Gastrocnemius medialis (tissue), 4 donors: ENCODE measurements around the gene PLEKHG4B.

Source experiments
- POLR2A ChIP-seq, 2 donors: fragments of 450-650 bp; IDR thresholded peaks; one replicate each; pipeline ENCODE4 v1.6.1; 2017; ENCODE audit warnings: antibody characterized with exemption in 2 of 2, mild to moderate bottlenecking in 2 of 2, moderate library complexity in 2 of 2
- TF ChIP-seq, protein P1 (sequence below), 5 experiments: fragments of 450-650 bp in 3 of 5; fragments of 200-600 bp in 2 of 5; sonication (generic) in 2 of 5; IDR thresholded peaks in 4 of 5; conservative IDR thresholded peaks in 1 of 5; 1 replicate in 4 of 5; 2 replicates in 1 of 5; pipeline ENCODE4 v1.5.1; 2016 to 2019; ENCODE audit warnings: antibody characterized with exemption in 5 of 5, mild to moderate bottlenecking in 3 of 5, moderate library complexity in 3 of 5

DNA sequence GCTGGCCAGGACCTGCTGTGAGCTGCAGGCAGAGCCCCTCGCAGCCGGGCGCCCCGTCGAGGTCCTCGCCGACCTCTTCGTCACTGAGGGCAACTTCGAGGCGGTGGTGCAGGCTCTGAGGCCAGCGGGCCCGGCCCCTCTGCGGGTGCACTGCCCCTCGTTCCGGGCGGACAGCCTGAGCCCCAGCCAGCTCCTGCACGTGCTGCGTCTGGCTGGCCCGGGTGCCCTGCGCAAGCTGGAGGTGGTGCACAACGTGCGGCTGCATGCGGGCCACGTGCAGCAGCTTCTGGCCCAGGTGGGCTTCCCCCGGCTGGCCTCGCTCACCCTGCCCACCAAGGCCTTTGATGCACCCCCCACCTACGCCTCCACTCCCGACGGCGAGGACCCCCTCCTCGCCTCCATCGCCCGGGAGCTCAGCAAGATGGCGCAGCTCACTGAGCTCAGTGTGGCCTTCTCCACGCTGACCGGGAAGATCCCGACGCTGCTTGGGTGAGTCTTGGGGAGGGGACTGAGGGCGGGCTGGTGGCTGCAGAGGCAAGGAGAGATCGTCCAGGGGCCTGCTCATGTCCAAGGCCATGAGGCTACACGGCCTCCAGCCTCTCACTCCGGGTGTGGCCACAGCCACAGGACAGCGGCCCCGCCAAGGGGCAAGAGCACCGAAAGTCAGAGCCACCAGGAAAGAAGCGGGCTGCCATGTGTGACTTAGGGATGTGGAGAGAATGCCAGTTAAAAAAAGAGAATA is 100.2 kb downstream of the PLEKHG4B start:
- TF ChIP-seq, protein P1, sequence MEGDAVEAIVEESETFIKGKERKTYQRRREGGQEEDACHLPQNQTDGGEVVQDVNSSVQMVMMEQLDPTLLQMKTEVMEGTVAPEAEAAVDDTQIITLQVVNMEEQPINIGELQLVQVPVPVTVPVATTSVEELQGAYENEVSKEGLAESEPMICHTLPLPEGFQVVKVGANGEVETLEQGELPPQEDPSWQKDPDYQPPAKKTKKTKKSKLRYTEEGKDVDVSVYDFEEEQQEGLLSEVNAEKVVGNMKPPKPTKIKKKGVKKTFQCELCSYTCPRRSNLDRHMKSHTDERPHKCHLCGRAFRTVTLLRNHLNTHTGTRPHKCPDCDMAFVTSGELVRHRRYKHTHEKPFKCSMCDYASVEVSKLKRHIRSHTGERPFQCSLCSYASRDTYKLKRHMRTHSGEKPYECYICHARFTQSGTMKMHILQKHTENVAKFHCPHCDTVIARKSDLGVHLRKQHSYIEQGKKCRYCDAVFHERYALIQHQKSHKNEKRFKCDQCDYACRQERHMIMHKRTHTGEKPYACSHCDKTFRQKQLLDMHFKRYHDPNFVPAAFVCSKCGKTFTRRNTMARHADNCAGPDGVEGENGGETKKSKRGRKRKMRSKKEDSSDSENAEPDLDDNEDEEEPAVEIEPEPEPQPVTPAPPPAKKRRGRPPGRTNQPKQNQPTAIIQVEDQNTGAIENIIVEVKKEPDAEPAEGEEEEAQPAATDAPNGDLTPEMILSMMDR (IDR thresholded peaks at IDR 0.05 in 4 of 5, conservative IDR thresholded peaks at IDR 0.05 in 1 of 5), result no peak
- no peak for TF ChIP-seq POLR2A (IDR thresholded peaks at IDR 0.05)
